Measurements from ENCODE around the gene DCC.
"Not testable (repeated sequence)": the region's sequence is repeated elsewhere in the genome, so short reads cannot be mapped to it uniquely, and the experiment has no call there.

DCC gene

GRCh38 chr18:53457068-53457467, 1117.1 kb downstream of the DCC start:
- no peak for DNase-seq

GRCh38 chr18:53458268-53458667, 1118.3 kb downstream of the DCC start:
- no peak for DNase-seq

- DNase-seq, result no peak
Observed at GRCh38 chr18:53458944-53459580, 1119.1 kb downstream of the DCC start.

DNA sequence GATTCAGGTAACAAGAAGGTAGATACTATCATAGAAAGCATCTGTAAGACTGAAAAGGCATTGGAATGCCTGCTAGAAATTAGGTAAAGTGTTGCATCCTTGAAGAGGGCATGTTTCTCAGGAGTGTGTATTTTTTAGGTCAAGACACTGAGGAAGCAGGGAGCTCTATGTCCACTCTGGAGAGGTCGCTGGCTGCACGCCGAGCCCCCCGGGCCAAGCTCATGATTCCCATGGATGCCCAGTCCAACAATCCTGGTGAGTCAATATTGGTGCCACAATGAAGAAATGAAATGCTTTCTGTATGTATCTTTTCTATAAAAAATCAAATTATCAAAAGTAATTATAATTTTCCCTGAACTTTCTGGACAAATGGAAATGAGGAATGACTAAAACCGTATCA, 1127.8 kb downstream of the DCC start:
- no peak for DNase-seq

DNA sequence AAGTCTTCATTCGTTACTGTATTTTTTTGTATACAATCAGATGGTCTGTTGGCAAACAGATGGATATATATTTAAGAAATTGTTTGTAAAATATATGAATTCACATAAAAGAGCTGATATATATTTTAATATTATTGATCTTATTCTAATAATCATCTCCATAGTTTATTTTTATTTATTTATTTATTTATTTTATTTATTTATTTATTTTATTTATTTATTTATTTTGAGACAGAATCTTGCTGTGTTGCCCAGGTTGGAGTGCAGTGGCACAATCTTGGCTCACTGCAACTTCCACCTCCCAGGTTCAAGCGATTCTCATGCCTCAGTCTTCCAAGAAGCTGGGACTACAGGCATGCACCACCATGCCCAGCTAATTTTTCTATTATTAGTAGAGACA, 1128.2 kb downstream of the DCC start:
- DNase-seq, result not testable (repeated sequence)

DNA sequence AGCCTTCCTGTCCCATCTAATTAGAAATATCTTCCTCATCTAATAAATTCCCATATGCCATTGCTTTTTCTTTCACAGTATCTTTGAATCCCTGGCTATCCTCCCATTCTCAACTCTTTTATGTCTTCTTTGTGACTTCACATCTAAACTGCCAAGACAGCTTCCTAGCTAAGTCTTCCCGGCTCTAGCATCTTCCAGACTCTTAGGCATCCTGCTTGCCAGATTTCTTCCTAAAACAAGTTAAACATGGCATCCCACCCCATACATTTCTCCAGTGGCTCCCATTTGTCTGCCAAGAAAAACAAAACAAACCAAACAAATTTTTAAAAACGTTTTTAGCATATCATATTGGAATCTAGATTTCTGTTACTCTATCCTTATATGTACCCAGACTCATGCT, 1132.5 kb downstream of the DCC start:
- DNase-seq, result no peak

- no peak for DNase-seq
Observed at GRCh38 chr18:53478155-53478554, 1138.2 kb downstream of the DCC start.

- no peak for DNase-seq
Observed at GRCh38 chr18:53486296-53486695, 1146.3 kb downstream of the DCC start.

DNA sequence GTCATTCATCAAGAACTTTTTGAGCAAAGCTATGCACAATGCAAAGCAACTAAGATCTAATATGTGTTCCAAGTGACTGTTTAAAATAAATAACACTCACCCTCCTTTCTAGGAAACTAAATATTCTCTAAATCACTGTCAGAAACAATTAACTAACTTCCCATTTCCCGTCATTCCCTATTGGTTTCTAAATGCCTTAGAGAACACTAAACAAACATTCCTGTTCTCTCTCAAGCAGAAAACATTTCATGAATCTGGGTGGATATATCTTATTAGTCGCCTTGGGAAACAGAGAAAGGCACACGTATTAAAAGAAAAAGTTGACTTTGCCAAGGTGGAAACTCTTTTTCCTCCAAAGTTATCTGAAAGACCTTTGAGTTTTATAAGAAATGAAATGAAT, 1149.3 kb downstream of the DCC start:
- no peak for DNase-seq

GRCh38 chr18:53490019-53490418, 1150.0 kb downstream of the DCC start:
- no peak for DNase-seq

- no peak for DNase-seq
Observed at GRCh38 chr18:53496028-53496427, 1156.0 kb downstream of the DCC start.

DNA sequence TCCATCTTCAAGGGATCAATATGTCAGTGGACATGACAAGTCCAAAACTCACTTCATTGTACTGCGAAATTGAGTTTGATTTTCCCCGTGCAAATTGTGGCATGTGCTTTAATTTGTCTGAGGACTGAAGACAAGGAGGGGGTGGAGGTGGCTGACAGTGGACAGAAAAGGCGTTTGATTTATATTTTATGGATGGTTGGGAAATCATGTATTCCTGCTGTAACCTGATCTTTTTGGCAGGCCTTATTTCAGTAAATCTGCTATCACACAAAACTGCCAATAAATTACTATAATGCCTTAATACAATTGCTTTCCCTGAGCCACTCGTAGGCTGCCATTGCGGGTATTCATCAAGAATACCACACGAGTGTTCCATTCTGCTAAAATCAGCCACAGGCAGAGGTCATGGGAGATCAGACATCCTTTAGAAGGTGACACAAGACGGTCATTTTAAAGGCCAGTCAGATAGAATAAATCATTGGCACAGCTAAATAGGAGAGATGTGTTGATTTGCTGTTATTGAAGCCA, 1164.0 kb downstream of the DCC start:
- no peak for DNase-seq

DNA sequence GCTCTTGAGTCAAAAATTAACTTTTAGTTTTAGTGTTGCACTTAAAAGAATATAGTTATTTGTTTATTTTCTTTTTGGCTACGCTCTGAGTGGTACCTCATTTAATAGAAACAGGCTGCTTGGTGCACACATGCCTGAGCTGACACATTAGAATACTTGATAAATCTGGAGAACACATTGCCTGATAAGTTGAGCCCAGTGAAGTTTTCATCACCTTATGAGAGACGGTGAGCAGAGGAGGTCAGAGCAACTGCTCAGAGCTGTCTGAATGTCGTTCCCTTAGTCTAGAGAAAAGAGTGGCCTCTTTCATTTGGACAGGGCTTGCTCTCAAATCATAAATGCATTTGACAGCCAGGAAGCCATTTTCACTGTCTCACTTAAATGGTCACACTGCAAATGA, 1168.5 kb downstream of the DCC start:
- no peak for DNase-seq

DNA sequence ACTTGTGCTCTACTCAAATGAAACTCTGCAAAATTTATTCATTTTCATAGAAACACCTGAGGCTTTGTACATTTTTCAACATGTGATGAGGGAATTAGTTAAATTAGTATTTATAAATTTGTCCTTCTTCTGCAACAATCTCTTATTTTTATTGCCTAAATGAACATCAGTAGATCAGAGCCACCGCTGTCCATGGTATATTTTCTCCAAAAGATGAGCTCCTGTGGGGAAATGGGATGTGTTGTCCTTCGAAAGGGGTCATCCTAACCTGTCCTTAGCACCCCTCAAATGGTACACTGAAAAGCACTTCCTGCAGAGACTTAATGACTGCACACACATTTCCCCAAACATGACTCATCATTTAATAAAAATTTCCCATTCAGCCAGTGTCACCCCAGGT, 1169.9 kb downstream of the DCC start:
- no peak for DNase-seq

DNA sequence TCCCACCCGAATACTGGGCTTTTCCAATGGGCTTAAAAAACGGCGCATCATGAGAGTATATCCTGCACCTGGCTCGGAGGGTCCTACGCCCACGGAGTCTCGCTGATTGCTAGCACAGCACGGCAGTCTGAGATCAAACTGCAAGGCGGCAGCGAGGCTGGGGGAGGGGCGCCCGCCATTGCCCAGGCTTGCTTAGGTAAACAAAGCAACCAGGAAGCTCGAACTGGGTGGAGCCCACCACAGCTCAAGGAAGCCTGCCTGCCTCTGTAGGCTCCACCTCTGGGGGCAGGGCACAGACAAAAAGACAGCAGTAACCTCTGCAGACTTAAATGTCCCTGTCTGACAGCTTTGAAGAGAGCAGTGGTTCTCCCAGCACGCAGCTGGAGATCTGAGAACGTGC, 1171.7 kb downstream of the DCC start:
- not testable (repeated sequence) for DNase-seq

GRCh38 chr18:53521068-53521467, 1181.1 kb downstream of the DCC start:
- no peak for DNase-seq

- no peak for DNase-seq
Observed at GRCh38 chr18:53526101-53526870, 1186.3 kb downstream of the DCC start.

DNA sequence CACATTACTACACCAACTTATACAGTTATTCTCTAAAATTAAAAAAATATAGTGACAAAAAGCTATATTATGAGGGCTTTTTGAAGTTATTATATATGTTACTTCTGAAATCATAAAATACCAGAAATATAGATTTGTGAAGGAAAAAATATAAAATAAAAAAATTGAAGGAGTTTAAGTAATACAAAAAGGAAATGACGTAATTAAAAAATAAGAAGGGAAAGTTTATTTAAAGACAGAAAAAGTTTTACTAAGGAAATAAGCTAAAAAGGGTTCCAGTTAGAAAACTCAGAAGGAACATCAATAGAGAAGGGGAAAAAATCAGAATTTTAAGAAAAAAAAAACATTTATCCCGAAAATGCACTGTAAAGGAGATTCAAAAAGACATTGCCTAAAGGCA, 1187.4 kb downstream of the DCC start:
- no peak for DNase-seq

GRCh38 chr18:53531187-53531586, 1191.2 kb downstream of the DCC start:
- DNase-seq, result no peak

DNA sequence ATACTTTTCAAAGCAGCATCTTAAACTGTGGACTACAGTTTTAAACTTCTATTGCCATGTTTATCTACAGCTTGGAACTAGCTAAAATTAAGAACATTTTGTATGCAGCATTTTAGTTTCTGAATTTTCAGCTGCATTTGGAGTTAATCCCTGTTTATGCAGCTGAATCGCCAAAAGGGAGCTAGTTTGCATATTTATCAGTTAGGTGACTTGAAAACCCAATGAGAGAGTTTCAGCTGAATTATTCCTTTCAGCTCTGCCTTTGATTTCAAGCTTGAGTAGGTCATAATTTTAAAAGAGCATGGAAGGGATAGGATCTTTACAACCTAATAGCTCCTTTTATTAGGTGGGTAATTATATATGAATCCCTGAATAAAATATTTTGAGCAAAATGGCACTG, 1191.9 kb downstream of the DCC start:
- no peak for DNase-seq

GRCh38 chr18:53534203-53534602, 1194.2 kb downstream of the DCC start:
- no peak for DNase-seq

DNA sequence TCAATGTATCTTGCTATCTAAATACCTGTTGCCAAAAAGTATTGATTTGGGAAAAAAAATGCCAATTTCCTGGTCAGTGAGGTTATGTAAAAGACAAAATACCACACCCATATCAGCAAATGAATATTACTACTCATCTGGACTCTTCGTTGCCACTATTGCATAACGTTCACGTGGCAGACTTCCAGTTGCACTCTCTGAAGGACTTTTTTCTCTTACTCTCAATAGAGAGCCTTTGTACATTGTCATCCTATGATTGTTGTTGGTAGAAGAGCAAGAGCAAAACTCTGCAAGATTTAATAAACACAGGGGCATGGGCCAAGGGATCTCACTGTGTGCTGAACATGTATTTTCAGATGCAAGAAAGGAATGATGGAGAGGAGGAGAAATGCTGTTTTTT, 1194.7 kb downstream of the DCC start:
- no peak for DNase-seq

DNA sequence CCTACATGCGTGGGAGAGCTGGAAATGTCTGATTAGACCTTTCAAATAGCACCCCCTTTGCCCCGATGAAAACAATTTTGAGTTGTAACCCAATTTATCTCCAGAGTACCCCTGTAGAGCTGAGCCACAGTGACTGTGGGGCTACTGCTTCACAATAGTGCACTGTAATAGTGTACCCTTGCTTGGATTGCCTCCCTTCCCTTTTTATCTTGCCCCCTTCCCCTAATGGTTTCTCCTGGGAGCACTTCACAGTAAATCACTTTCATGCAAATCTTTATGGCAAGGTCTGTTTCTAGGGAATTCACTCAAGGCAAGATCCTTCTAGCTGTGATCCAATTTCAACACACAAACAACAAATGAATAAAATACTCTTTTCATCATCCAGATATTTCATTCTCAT, 1196.9 kb downstream of the DCC start:
- no peak for DNase-seq

GRCh38 chr18:53541924-53542323, 1201.9 kb downstream of the DCC start:
- DNase-seq, result no peak

DNA sequence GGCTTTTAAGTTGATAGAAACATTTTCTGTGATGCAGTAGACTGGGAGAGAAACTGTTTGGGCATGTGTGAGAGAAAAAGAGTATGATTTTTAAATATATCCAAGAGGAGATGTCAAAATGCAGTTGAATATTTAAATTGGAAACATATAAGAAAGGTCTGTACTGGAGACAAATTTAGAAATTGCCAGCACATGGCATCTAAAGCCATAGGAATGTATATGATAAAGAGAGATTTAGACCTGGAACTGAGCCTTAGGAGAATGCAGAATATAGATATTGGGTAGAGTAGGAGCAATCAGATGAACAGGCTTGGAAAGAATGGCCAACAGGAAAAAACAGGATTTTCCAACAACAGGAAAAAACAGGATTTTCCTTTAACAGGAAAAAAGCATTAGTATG, 1203.7 kb downstream of the DCC start:
- no peak for DNase-seq

All from CD4-positive, alpha-beta T cell treated with Interferon gamma for 1 hour (primary cell).